HUDEP-2 (cell line): ENCODE measurements around the gene SATB1.
"Not testable (repeated sequence)": the region's sequence is repeated elsewhere in the genome, so short reads cannot be mapped to it uniquely, and the experiment has no call there.

Source experiments
- DNase-seq, 76 experiments: peaks; one replicate each; lab custom pipeline; 2025; ENCODE audit not compliant: unreplicated experiment in 76 of 76; lab: John Stamatoyannopoulos, UW

The SATB1 gene

DNA sequence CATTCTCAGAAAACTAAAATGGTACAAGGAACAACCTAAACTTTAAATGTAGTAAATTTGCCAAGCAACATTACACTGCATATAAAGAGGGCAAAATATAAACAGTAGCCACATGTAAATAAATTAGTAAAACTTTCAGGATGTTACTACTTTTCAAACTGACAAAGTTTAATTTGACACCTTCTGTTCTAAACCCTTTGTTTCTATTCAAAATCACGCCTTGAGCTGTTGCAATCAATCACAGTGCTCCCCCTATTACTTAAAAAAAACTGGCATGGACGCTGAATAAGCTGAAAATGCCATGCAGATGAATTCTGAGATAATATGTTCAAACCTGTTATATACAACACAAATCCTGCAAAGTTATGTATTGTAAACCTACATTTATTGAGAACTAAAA lies 69.3 kb downstream of the SATB1 start:
- no peak for DNase-seq

DNA sequence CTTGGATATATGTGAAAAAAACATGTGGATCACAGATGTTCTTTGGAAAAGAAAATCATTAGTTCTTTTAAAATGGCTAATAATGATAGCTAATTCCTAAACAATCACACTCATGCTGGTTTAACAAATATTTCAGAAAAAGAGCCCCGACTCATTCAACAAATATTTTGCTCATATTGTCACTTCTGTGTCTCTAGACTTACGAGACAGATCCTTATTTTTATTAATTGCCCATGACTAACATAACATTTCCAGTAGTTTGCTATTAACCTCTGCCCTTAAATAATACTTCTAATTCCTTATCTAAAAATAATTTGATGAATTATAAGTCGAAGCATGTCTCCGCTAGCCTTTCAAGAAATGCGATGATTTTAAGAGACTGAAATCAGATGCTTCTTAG lies 70.4 kb downstream of the SATB1 start:
- DNase-seq, result no peak

DNA sequence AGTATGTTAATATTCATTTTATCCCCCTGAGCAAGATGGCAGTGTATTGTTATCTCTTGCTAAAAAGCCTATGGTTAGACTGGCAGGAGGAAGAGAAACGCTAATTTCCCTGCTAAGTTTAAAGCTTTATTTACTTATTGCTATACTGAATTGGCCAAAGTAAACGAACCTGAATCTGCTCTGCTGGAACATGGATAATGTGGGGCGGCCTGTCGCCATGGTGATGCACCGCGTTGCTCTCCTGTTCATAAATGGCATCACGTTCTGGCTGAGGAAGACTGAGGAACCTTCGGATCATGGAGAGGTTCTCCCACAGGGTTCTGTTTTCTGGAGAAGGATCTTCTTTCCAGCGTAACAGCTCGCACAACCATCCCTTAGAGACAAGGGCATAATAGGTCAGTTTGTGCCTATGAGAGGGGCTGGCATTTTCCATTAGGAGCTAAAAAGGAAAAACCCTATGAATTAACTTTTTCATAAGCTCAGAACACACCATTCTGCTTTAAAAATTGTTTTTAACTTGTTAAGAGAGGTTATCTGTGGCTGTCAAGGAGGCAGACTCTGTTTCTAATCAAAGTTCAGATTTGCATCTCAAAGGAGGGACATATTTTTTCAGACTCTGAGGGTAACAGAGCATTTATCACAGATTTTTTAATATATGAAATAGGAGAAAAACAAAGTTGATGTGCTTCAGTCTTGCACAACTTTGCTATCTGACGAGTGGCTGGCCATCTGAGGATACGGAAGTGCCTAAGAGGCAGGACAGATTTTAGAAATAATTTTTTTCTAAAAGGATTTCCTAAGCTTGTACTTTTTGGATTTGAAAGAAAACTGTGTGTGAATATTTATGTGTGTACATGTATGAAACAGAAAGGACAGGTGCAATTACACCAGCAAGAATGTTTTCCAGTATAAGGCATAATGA lies 73.1 kb downstream of the SATB1 start:
- DNase-seq, result no peak

DNA sequence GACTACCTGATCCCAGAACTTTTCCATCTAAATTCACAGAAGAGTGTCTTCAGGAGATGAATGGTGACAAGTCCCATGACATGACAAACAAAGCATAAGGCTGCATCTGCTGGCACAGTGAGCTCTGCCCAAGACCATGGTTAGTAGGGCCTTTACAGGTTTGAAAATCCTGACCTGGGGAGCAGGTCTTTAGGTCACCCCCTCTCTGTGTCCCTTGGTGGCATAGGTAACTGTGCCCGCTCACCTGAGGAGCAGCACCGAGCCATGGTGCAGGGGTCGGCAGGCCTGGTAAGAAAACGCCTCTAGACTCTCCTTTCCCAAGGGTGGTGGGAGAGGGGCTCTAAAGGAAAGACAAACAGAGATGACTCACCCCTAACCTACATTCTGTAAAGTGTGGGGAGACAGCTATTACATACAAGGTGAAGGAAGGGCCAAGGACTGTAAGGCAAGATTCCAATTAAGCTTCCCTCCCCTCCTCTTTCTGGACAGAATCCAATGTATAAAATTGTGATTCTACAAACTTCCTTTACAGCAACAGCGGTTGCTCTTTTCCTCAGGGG lies 74.0 kb downstream of the SATB1 start:
- no peak for DNase-seq

DNA sequence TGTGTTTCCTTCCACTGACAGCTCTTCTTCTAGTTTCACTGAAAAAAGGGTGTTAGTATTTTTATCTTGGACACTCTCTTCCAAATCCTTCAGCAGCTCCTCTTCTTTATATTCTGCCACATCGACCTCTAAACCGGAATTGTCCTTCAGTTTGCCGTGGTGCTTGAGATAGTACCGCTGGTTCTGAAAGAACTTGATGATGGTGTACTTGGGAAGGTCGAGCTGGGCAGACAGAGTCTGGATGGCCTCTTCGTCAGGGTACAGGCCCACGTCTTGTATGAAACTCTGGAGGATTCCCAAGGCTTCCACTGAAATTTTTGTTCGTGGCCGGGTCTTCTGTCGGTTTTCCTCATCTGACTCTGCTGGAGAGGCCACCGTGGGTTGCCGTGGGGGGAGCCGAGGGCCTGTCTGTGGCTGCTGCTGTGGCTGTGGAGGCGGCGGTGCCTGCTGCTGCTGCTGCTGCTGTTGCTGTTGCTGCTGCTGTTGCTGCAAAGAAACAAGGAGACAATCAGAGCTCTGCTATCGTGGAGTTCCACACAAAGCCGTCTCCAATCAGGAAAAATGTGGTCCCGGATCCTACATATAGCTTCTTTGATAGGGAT lies 75.8 kb downstream of the SATB1 start:
- no peak for DNase-seq

DNA sequence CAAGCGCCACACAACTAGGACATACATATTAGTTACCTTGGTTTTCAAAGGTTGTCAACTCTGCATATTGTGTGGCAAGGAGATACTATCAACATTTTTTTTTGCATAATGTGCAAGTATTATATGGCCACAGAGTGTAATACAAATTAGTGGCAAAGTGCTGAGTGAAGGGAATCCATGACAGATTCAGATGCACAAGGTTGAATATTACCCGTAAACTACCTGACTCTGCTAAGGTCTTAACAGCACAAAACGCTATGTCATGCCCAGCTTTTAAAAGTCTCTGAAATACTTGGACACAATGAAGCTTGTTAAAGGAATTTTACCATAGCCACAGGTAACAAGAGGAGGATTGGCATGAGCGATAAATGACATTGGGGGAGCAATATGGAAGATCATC lies 79.0 kb downstream of the SATB1 start:
- no peak for DNase-seq

DNA sequence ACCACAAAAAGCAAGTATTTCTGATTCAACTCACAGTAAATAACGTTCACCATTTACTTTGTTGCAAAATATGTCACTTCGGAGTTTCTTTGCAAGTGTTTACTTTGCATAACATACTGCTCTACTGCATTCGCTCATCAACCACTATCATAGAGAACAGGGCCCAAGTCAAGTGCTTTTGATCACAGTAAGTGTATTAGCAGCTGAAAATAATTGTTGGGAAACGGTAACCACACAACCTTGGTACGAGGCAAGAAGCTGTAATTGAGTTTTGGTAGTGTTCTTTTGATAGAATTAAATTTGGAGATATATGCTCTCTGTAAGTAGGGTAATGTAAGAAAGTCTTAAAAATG lies 80.1 kb downstream of the SATB1 start:
- no peak for DNase-seq

DNA sequence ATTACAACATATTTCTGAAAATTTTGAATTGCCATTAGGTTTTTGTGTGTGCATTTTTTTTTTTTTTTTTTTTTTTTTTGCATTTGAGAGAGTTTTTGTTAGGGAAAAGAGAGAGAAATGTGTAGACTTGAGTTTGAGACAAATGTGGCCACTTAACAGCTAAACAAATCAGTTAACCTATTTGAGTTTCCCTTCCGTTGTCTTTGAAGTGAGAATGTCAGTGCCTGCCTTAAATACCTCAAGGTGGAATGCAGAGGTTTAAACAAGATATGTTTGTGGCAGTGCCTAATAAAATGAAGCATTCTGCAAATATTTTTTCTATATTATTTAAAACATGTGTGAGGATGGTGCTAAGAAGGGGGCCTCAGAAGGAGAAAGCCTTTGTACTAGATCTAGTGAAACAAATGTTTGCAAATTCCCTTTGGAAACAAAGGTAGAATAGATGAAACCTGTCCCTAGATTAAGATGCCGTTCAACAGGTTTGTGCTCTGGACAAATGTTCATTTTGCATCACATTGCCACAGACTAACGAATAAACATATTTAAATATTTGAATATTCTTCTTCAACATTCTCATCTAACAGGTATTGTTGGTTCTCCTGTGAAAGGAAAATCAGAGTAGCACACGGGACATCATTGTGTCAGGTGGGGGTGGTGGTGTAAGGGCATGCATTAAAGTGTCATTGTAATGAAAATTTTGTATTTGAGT lies 80.7 kb downstream of the SATB1 start:
- no peak for DNase-seq

DNA sequence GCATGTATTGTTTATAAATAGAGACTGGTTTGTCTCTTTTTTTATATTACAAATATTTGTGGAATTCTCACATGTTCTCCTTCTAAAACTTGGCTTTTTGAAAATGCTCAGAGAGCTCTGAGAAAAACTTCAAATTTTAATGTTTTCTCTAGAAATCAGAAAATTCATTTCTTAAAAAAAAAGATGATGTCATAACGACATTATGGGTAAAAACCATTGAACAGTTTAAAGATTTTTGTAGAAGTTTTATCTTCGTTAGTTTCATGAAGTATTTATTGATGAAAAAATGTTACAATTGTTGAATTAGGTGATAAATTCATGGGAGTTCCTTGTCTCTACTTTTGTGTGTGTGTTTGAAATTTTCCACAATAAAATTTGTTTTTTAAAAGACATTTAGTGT lies 81.3 kb downstream of the SATB1 start:
- DNase-seq, result no peak

DNA sequence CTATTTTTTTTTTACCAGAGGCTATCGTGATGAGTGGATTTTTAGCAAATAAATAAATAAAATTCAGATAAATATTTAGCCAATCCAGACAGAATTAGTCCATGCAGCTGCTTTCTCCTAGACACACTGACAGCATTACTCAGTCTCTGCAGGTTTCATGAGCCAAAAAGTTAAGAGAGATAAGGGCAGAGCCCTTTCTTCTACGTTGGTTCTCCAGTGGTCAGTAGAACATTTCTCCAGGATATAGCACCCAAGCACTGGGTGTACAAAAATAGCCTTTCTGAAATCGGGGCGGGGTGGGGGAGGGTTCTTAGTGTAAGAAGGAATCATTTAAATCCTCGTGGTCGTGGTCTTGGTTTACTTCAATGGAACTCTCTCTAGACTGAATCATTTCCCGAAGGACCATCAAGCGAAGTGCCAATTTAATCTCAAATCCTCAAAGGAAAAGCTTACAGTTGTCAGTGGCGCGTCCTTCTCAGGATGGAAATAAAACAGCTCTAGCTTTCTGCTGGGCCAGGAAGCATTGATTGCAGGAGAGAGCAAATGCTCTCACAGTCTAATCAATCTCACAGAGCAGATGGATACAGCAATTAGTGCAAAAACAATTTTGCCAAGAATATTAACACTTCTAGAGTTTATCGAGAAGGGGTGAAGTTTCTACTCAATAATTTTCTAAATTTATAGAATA lies 86.2 kb downstream of the SATB1 start:
- DNase-seq, result no peak

DNA sequence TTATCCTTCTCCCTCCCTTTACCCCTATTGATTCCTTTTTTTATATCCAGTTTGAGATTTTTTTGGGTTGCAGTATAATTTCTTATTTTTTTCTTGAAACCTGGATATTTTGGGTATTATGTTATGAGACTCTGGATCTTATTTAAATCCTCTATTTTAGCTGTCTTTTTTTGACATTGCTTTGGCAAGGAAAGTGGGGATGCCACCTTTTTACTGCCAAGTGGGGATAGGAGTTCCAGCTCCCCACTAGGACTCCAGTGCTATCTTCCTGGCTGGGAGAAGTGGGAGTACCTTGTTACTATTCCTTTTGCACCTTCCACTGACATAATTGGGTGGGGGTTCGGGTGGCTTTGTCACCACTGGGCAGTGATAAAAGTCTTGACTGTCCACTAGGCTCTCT lies 87.9 kb downstream of the SATB1 start:
- DNase-seq, result no peak

DNA sequence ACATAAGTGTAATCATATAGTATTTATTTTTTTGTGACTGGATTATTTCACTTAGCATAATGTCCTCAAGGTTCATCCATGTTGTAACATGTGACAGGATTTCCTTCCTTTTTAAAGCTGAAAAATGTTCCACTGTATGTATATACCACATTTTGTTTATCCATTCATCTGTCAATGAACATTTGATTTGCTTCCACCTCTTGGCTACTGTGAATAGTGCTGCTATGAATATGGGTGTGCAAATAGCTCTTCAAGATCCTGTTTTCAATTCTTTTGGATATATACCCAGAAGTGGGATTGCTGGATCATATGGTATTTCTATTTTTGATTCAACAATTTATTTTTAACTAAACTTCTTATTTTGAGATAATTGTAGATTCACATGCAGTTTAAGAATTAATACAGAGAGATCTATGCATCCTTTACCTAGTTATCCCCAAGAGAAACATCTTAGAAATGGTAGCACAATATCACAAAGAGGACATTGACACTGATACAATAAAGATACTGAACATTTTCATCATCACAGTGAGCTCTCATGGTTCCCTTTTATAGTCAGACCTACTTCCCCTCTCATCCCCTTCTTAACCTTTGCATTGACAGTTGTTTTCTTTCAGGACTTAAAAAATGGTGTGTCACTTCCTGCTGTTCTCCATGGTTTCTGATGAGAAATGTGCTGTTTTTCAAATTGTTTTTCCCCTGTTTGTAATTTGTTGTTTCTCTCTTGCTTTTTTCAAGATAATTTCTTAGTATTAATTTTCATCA lies 90.1 kb downstream of the SATB1 start:
- DNase-seq, result no peak

DNA sequence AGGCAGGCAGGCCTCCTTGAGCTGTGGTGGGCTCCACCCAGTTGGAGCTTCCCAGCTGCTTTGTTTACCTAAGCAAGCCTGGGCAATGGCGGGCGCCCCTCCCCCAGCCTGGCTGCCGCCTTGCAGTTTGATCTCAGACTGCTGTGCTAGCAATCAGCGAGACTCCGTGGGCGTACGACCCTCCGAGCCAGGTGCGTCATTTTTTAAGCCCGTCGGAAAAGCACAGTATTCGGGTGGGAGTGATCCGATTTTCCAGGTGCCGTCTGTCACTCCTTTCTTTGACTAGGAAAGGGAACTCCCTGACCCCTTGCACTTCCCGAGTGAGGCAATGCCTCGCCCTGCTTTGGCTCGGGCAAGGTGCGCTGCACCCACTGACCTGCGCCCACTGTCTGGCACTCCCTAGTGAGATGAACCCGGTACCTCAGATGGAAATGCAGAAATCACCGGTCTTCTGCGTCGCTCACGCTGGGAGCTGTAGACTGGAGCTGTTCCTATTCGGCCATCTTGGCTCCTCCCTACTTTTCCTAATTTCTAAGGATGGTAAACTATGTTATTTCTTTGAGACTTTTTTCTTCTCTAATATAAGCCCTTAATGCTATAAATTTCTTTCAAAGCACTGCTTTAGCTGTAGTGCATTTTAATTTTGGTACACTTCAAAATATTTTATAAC lies 94.2 kb downstream of the SATB1 start:
- DNase-seq, result not testable (repeated sequence)

DNA sequence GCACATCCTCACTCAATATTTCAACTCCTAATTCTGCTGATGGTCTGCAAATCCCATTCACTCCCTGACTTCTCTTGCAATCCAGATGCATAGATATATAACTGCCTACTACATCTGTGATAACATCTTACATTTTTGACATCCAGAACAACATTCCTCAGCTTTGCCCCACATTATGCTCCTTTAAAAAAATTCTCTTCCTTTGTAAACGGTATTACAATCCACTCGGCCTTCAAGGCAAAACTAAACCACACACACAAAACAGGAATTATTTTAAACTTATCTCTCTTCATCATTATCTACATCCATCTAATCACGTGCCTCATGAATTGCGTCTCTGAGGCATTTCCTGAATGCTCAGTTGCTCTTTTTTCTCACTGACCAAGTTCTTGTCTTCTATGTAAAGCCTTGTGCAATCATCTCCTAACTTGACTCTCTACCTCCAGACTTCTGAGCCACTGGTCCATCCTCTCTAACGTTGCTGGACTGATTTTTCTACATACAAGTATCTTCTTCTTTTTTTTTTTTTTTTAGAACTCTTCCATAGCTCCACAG lies 117.0 kb downstream of the SATB1 start:
- no peak for DNase-seq

DNA sequence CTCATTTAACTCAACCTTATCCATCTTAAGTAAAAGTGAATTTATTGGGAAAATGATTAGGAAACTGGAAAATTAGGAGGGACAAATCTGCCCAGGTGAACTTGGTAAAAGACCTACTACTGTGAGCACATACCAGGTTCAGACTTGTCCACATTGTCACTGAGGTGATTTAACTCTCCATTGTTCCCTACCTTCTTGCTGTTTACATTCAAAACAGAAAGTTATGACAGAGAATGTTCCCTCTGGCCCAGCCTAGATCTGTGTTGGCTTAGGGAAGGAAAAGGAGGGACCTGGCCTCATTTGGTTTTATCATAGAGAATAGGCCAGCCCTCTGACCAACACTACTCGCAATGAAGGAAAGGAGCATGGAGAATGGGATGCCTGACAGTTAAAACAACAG lies 117.6 kb downstream of the SATB1 start:
- no peak for DNase-seq

DNA sequence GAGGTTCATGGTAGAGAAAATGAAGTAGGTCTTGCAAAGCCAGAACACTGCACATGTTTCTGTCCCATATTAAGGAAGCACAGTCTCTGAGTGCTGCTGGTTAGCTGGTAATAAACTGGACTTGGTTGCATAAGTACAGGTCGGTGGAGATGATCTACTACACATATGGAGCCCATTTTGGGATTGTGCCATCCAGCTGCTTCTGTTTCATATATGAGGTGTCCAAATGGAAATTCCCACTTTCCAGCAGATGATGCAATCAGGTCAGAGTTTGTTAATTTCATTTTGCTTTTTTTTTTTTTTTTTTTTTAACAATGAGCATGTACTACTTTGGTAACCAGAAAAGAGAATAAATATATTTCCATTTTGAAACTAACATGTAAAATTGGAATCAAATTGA lies 122.6 kb downstream of the SATB1 start:
- DNase-seq, result no peak

DNA sequence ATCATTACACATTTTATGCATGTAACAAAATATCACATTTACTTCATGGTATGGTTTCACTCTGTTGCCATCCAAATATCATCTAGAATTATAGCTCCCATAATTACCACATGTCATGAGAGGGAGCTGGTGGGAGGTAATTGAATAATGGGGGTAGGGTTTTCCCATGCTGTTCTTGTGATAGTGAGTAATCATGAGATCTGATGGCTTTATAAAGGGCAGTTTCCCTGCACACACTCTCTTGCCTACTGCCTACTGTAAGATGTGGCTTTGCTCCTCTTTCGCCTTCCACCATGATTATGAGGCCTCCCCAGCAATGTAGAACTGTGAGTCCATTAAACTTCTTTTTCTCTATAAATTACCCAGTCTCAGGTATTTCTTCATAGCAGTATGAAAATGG lies 123.4 kb downstream of the SATB1 start:
- DNase-seq, result no peak

DNA sequence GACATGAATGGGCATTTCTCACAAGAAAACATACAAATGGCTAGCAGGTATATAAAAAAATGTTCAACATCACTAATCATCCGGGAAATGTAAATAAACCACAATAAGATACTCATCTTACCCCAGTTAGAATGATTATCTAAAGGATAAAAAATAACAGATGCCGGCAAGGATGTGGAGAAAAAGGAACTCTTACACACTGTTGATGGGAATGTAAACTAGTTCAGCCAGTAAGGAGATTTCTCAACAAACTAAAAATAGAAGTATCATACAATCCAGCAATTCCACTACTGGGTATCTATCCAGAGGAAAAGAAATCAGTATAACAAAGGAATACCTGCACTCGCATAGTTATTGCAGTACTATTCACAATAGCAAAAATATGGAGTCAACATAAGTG lies 124.2 kb downstream of the SATB1 start:
- DNase-seq, result no peak

DNA sequence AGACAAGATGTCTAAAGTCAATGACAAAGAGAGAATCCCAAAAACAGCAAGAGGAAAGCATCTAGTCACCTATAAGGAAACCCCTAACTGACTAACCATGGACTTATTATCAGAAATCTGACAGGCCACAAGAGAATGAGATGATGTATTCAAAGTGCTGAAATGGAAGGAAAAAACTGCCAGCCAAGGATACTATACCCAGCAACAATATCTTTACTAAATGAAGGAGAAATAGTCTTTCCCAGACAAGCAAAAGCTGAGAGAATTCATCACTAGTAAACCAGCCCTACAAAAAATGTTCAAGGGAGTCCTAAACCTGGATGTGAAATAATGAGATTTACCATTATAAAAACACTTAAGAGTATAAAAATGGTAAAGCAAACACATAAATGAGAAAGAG lies 128.0 kb downstream of the SATB1 start:
- no peak for DNase-seq
